ENCODE results near the gene MPP1.

DNA sequence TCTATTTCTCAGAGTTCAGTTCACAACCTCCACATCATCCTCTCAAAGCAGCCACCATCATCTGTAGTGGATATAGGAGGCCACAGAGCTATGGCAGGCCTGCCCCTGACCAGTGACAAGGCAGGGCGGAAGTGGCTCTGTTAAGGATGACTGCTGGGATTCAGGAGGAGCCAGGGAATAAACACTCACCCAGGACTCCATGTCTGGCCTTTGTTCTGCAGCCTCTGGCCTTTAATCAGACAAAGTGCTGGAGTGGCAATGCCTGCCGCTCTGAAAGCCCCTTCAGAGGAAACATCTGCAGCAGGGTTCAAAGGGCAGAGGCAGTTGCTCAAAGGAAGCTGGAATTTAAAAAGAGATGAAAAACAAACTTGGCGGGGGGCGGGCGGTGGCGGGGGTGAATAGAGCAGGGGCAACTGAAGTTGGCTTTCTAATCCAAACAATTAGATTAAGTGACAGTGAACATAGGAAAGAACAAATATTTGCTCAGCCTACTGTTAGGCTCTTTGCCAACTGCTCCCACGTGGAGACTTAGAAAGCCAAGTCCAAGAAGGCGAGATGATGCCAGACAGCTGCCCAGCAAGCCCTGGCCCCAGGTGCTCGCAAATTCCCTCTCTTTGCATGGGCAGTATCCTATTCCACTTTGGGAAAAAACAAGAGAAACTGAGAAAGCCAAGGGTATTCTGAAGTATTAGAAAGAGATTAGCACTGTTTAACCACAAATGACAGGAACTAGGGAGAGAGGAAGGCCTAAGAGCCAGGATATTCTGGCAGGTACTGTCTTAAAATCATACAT is 5.5 kb downstream of the MPP1 start:
- TF ChIP-seq, protein P1, sequence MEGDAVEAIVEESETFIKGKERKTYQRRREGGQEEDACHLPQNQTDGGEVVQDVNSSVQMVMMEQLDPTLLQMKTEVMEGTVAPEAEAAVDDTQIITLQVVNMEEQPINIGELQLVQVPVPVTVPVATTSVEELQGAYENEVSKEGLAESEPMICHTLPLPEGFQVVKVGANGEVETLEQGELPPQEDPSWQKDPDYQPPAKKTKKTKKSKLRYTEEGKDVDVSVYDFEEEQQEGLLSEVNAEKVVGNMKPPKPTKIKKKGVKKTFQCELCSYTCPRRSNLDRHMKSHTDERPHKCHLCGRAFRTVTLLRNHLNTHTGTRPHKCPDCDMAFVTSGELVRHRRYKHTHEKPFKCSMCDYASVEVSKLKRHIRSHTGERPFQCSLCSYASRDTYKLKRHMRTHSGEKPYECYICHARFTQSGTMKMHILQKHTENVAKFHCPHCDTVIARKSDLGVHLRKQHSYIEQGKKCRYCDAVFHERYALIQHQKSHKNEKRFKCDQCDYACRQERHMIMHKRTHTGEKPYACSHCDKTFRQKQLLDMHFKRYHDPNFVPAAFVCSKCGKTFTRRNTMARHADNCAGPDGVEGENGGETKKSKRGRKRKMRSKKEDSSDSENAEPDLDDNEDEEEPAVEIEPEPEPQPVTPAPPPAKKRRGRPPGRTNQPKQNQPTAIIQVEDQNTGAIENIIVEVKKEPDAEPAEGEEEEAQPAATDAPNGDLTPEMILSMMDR (IDR thresholded peaks at IDR 0.05): no peak
- TF ChIP-seq, protein P2, sequence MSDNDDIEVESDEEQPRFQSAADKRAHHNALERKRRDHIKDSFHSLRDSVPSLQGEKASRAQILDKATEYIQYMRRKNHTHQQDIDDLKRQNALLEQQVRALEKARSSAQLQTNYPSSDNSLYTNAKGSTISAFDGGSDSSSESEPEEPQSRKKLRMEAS (IDR thresholded peaks at IDR 0.05; ENCODE audit: low read depth): no peak
- no peak for TF ChIP-seq GABPA (IDR thresholded peaks at IDR 0.05; ENCODE audit: low read depth)
- no peak for TF ChIP-seq POLR2AphosphoS5 (IDR thresholded peaks at IDR 0.05; ENCODE audit: low read depth, low read length)
- no peak for TF ChIP-seq TCF12 (IDR thresholded peaks at IDR 0.05)
- TF ChIP-seq EZH2phosphoT487 (IDR thresholded peaks at IDR 0.05; ENCODE audit: borderline replicate concordance, low read depth): no peak
- TF ChIP-seq MEF2A (IDR thresholded peaks at IDR 0.05; ENCODE audit: borderline replicate concordance, low read depth): no peak
- TF ChIP-seq RFX5 (IDR thresholded peaks at IDR 0.05; ENCODE audit: low read length): no peak
- no peak for TF ChIP-seq TAF1 (IDR thresholded peaks at IDR 0.05; ENCODE audit: borderline replicate concordance, low read depth, low read length)
- no peak for TF ChIP-seq FOXM1 (IDR thresholded peaks at IDR 0.05; ENCODE audit: low read depth)

All from SK-N-SH (cell line).